WTC11 (cell line): Measurements from ENCODE around the gene MAP1LC3B. TPM values are rescaled to one million over a fixed set of nuclear protein-coding genes. Genes with fewer than 3 reads are reported as not detected.

ENCODE experiments used
- AR ChIP-seq: fragments of 250-450 bp; sonication (Bioruptor Pico); IDR thresholded peaks from 2 replicates; pipeline ENCODE4 v1.9.0; 2021; ENCODE audit warnings: mild to moderate bottlenecking
- ARID4B ChIP-seq: sonication (generic); formaldehyde crosslinking; IDR thresholded peaks from 2 replicates; pipeline ENCODE4 v1.8.0; 2023; ENCODE audit warnings: missing genetic modification reagents, mild to moderate bottlenecking, borderline replicate concordance
- ATF1 ChIP-seq: sonication (generic); formaldehyde crosslinking; IDR thresholded peaks from 2 replicates; pipeline ENCODE4 v1.8.1; 2023; ENCODE audit warnings: mild to moderate bottlenecking, moderate library complexity, missing genetic modification reagents
- ATF3 ChIP-seq: sonication (generic); formaldehyde crosslinking; conservative IDR thresholded peaks from 2 replicates; pipeline ENCODE4 v1.8.1; 2022; ENCODE audit warnings: mild to moderate bottlenecking, missing genetic modification reagents
- ATF6 ChIP-seq: sonication (generic); formaldehyde crosslinking; IDR thresholded peaks from 2 replicates; pipeline ENCODE4 v1.8.1; 2023; ENCODE audit warnings: mild to moderate bottlenecking, missing genetic modification reagents
- ETV6 ChIP-seq: sonication (generic); formaldehyde crosslinking; IDR thresholded peaks from 2 replicates; pipeline ENCODE4 v1.8.1; 2022; ENCODE audit warnings: mild to moderate bottlenecking, missing genetic modification reagents
- NFE2L1 ChIP-seq: sonication (generic); formaldehyde crosslinking; IDR thresholded peaks from 2 replicates; pipeline ENCODE4 v1.8.1; 2023; ENCODE audit warnings: missing genetic modification reagents
- NR2C2 ChIP-seq: sonication (generic); formaldehyde crosslinking; IDR thresholded peaks from 2 replicates; pipeline ENCODE4 v1.8.0; 2022; ENCODE audit warnings: mild to moderate bottlenecking, missing genetic modification reagents
- OVOL2 ChIP-seq: fragments of 250-450 bp; sonication (Bioruptor Pico); IDR thresholded peaks from 2 replicates; pipeline ENCODE4 v1.9.0; 2021; ENCODE audit warnings: mild to moderate bottlenecking, borderline replicate concordance
- PREB ChIP-seq: sonication (generic); formaldehyde crosslinking; IDR thresholded peaks from 2 replicates; pipeline ENCODE4 v1.8.1; 2022; ENCODE audit warnings: mild to moderate bottlenecking, missing genetic modification reagents, moderate library complexity, borderline replicate concordance
- TEAD4 ChIP-seq: sonication (generic); formaldehyde crosslinking; IDR thresholded peaks from 2 replicates; pipeline ENCODE4 v1.8.0; 2022; ENCODE audit warnings: mild to moderate bottlenecking, missing genetic modification reagents
- ZNF423 ChIP-seq: fragments of 250-450 bp; sonication (Bioruptor Pico); IDR thresholded peaks from 2 replicates; pipeline ENCODE4 v2.1.2; 2022; ENCODE audit warnings: mild to moderate bottlenecking, moderate library complexity
- ZNF425 ChIP-seq: fragments of 250-450 bp; sonication (Bioruptor Pico); conservative IDR thresholded peaks from 2 replicates; pipeline ENCODE4 v1.9.0; 2021; ENCODE audit warnings: mild to moderate bottlenecking
- total RNA-seq: library from RNA; stranded (reverse); gene quantifications from 3 replicates; pipeline ENCODE4 v1.2.3, GENCODE V29; 2021
- TF ChIP-seq, protein P1 (sequence below): sonication (generic); formaldehyde crosslinking; IDR thresholded peaks from 2 replicates; pipeline ENCODE4 v1.8.0; 2022; ENCODE audit warnings: mild to moderate bottlenecking, missing genetic modification reagents
- TF ChIP-seq, protein P2 (sequence below): fragments of 200-600 bp; IDR thresholded peaks from 2 replicates; pipeline ENCODE4 v1.8.0; 2022; ENCODE audit warnings: antibody characterized with exemption
- TF ChIP-seq, protein P3 (sequence below): fragments of 250-450 bp; sonication (Bioruptor Pico); IDR thresholded peaks from 2 replicates; pipeline ENCODE4 v1.9.0; 2021; ENCODE audit warnings: moderate library complexity, mild to moderate bottlenecking, inconsistent platforms, borderline replicate concordance

Gene MAP1LC3B
- total RNA-seq, 1 experiment from 2014 or later = 46.9 TPM

DNA sequence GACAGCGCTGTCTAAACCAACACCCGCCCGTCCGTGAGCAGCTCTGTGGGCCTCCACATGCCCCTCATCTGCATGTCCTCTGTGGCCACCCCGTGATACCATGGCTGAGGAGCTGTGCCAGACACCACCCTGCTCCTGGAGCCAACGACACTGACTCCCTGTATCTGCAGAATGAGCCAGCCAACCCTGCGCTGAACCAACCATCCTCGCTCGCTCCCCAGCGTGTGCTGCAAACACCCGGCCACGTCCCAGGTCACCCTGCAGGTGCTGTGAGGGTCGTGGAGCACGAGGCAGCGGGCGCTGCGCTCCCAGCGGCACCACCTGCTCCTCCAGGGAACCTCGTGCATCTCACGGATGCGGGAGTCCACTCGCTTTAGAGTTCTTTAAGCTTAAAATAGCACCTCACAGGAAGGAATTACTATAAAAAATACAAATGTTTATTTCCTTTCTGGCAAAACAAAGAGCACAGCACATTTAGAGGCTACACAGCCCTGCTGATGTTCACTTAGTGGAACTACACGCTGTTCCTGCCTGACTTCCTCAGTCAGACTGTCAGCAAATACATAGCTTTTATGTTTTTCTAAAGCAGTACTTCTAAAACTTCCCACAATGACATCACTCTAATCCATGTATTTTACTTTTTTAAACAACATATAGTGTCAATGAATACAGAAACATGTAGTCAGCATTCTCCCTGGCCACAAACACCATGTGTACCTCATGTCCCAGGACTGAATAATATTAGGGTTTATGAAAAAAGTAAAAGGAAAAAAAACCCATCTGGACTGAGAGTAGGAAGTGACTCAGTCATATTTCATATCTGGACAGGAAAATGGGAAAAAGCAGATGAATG is 43.5 kb downstream of the MAP1LC3B start (continued):
- TF ChIP-seq ARID4B (CRISPR knock-in tag) (no peak), ATF3 (no peak), TEAD4 (no peak), AR (no peak), NFE2L1 (CRISPR knock-in tag) (no peak), PREB (CRISPR knock-in tag) (no peak), ATF6 (CRISPR knock-in tag) (no peak), ATF1 (CRISPR knock-in tag) (no peak), NR2C2 (no peak), ETV6 (CRISPR knock-in tag) (no peak), OVOL2 (no peak), ZNF423 (CRISPR knock-in tag) (no peak), ZNF425 (CRISPR knock-in tag) (no peak)
- TF ChIP-seq, protein P1, sequence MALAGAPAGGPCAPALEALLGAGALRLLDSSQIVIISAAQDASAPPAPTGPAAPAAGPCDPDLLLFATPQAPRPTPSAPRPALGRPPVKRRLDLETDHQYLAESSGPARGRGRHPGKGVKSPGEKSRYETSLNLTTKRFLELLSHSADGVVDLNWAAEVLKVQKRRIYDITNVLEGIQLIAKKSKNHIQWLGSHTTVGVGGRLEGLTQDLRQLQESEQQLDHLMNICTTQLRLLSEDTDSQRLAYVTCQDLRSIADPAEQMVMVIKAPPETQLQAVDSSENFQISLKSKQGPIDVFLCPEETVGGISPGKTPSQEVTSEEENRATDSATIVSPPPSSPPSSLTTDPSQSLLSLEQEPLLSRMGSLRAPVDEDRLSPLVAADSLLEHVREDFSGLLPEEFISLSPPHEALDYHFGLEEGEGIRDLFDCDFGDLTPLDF (CRISPR knock-in tag) = no peak
- TF ChIP-seq, protein P2, sequence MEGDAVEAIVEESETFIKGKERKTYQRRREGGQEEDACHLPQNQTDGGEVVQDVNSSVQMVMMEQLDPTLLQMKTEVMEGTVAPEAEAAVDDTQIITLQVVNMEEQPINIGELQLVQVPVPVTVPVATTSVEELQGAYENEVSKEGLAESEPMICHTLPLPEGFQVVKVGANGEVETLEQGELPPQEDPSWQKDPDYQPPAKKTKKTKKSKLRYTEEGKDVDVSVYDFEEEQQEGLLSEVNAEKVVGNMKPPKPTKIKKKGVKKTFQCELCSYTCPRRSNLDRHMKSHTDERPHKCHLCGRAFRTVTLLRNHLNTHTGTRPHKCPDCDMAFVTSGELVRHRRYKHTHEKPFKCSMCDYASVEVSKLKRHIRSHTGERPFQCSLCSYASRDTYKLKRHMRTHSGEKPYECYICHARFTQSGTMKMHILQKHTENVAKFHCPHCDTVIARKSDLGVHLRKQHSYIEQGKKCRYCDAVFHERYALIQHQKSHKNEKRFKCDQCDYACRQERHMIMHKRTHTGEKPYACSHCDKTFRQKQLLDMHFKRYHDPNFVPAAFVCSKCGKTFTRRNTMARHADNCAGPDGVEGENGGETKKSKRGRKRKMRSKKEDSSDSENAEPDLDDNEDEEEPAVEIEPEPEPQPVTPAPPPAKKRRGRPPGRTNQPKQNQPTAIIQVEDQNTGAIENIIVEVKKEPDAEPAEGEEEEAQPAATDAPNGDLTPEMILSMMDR = no peak
- TF ChIP-seq, protein P3, sequence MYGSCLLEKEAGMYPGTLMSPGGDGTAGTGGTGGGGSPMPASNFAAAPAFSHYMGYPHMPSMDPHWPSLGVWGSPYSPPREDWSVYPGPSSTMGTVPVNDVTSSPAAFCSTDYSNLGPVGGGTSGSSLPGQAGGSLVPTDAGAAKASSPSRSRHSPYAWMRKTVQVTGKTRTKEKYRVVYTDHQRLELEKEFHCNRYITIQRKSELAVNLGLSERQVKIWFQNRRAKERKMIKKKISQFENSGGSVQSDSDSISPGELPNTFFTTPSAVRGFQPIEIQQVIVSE (CRISPR knock-in tag) = no peak
- TF ChIP-seq, all 79 proteins: peak for 0
